Endometrial microvascular endothelial cells (primary cell): Measurements from ENCODE around the gene ZBTB39. TPM values are rescaled to one million over a fixed set of nuclear protein-coding genes. Genes with fewer than 3 reads are reported as not detected.
"Not testable (repeated sequence)": the region's sequence is repeated elsewhere in the genome, so short reads cannot be mapped to it uniquely, and the experiment has no call there.

Experiments
- in situ Hi-C: cut with HindIII; loops from 2 replicates; pipeline ENCODE4 v1.10.0; 2017; ENCODE audit warnings: low sequenced_read_pairs, low pct_unique_long_range_greater_than_20kb; ENCODE audit errors: inconsistent ontology term
- total RNA-seq: library from RNA; depleted of rRNA; stranded (reverse); fragments of >200 nt; gene quantifications from one replicate; pipeline ENCODE4 v1.2.3, GENCODE V29; 2015; ENCODE audit errors: inconsistent ontology term

Gene ZBTB39
- total RNA-seq, 1 donor from 2014 or later, result 3.1 TPM

GRCh38 chr12:57033431-57033830 lies 27.1 kb upstream of the ZBTB39 start:
- in situ Hi-C loops, result no loop called here

- in situ Hi-C loops, result no loop called here
Observed at GRCh38 chr12:57031789-57032188, 25.4 kb upstream of the ZBTB39 start.

DNA sequence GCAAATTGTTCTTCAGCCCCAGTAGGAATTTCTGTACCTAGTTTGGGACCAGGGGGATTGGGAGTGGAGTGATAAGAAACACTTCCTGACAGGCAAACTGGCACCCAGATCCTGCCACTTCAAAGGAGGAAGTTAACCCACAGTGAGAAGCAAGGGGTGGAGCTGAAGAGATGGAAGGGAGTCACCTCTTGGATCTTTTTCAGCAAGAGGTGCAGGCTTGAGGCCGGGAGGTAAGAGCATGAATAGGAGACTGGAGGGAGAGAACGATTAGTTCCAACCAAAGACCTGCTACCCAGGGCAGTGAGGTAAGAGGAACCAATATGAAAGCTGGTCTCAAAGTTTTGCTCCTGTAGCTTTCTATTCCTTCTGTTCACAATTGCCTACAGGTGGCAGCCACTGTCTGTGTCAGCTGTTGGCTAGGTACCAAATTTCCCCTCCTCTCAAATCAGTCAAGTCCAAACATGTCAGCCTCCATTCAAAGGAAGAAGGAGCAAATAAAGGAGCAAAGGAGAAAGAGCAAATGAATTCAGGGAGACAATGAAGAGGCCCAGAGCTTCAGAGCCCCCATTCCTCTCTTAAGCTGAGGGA lies 24.9 kb upstream of the ZBTB39 start:
- in situ Hi-C loops, result no loop called here

DNA sequence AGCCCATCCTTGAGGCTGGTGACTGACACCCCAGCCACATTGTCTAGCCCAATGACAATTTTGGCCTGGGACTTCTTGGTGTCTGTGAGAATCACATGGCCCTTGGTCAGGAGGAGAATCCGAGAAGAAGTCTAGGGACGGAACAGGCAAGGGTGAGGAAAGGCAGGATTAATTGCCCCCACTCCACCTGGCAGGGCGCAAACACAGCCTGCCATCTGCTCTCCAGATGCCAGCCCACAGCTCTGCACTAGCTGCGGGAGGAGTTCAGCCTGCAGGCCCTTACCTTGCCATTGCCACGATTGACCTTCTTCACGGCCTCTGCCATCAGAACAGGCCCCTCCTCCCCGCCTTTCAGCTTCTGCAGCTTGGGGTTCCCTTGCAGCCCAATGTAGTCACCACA lies 23.1 kb upstream of the ZBTB39 start:
- in situ Hi-C loops, result no loop called here

DNA sequence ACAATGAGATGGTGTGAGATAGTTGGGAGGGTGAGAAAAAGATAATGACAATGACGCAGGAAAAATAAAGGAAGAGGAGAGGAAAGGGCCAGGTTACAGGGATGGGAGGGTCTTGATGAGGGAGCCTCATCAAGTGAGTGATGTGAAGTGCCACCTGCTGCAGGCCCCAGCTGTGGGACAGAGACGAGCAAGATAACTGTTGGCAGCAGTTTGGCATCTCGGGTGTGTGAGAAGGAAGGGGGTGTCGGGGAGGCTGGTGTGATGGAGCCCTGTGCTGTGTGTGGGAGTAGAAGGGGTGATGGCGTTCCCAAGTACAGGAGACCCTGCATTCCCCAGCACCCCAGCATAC lies 21.4 kb upstream of the ZBTB39 start:
- in situ Hi-C loops, result no loop called here

DNA sequence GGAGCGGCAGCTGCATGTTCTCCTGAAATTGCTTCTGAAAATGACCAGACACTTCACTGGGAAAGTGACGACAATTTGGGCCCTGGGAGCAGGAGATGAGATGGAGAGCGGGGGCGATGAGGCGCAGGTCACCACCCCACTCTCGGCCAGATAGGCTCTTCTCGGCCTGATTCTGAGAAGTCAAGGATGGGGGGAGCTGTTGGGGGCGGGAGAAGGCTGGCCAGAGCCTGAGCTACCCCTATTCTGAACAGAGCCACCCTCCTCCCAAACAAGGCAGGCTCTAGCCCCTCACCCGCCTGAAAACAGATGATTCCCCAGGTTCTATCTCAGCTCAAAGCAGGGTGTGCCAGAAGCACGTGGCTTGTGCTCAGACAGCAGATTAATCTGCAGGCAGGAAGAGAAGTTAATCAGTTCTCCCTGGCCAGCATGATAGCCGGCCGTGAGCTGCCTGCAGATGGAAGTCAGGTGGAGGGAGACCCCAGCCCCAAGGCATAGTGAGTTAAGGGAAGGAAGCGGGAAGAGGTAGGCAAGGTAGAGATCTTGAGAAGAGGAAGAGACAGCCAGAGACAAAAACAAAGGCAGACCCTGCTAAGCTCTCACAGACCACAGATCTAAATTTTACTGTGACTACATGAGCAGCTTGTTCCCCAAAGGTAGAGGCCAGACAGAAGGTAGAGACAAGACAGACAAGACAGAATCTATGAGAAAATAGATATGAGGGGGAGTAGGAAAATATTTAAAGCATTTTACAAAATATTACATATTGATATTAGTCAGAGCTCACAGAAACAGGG lies 20.9 kb upstream of the ZBTB39 start:
- in situ Hi-C loops, result no loop called here

DNA sequence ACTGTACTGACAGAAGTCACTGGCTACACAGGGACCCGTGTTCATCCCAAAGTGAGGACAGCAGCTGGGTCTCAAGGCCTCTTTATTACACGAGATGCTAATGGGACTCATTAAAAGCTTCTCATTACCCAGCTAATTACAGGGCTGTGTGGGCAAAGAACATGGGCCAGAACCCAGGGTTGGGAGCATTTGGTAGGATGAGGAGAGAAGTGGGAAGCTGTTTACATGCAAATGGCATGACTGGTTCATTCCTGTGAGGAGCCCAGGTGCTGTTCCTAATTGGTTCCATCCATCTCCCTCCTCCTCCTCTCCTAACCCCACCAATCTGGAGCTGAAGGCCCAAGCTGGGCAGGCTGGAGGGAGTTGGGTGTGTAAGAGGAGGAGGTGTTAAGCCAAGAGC lies 18.9 kb upstream of the ZBTB39 start:
- in situ Hi-C loops, result no loop called here

GRCh38 chr12:57022324-57022723 lies 16.0 kb upstream of the ZBTB39 start:
- in situ Hi-C loops, result not testable (repeated sequence)

DNA sequence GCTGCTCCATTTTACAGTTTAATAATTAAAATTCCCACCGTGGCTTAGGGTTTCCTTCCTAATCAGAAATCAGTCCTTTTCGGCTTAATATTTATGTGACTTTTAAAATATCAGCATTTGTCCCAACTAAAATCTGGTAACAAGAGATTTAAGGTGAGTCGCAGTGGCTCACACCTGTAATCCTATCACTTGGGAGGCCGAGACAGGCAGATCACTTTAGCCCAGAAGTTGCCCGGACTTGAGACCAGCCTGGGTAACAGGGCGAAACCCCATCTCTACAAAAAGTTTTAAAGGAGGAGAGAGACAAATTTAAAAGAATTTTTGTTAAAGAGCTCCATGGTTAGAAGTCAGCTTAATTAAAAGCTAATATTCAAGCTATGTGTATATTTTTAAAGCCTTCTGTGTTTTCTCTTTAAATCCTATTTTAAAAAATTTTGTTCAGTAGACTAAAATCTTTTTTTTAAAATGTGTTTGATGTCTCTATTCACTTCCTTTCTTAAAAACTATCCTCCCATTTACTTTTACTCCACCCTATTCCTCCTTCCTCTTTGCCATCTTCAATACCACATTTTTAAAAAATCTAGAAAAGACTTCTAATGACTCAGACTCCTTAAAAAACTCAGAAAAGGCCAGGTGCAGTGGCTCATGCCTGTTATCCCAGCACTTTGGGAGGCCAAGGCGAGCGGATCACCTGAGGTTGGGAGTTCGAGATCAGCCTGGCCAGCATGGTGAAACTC lies 13.8 kb upstream of the ZBTB39 start:
- in situ Hi-C loops, result no loop called here

DNA sequence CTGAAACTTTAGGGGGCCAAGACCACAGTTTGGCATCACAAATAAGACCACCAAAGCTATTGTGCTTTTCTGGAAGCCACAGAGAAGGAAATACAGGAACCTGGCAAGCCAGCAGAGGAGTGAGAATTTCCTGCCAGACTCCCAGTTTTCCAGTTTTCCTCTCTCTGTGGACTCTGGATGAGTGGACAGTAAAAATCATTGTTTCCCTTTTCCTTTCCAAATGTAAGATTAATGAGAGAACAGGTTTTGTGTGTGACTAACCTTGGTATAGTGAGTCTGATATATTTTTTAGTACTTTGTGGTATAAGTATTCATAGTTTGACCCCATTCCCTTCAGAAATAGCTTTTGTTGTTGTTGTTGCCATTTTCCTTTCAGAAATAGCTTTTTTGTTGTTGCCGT lies 12.6 kb upstream of the ZBTB39 start:
- in situ Hi-C loops, result no loop called here

GRCh38 chr12:57018353-57018752 lies 12.0 kb upstream of the ZBTB39 start:
- in situ Hi-C loops, result not testable (repeated sequence)

GRCh38 chr12:57016348-57016747 lies 10.0 kb upstream of the ZBTB39 start, which contains the start of gene TAC3:
Gene TAC3 (minus strand): TSS chr12:57016529. CDS start chr12:57015797, 732 bp downstream.
- in situ Hi-C loops, result no loop called here

DNA sequence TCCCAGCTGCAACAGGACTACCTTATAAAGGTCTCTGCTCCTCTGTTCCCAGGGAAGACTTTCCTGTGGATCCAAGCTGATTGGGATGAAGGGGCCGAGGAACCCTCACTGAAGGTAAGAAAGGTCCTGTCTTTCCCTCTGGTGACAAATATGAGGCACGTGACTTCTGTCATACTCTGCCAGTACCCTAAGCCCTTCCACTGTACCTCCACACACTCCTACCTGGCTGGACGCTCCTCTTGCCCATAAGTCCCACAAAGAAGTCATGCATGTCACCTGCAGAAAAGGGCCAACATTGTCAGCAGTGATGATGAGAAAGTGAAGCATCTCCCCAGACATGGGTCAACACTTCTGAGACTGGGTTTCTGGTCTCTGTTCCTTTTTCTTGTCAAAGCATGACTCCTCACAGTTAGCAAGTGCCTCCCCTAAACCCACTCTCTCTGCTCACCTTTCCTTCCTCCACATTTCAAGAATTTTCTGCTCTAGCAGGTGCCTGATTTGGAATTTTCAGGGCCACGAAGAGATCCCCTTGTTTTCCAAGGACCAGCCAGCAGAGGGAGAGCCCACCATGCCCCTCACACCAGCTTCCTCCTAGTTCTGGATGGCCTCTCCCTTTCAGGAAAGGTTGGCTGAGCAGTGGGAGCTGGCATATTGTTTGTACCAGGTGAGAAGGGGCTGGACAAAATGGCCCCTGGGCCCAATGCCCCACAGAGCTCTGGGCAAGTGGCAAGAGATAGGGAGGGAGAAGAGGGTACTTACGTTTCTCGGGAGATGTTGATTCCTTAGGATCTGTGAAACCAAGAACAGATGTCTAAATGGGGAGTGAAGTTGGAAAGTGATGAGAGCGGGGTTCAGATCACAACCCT lies 6.5 kb upstream of the ZBTB39 start:
- in situ Hi-C loops, result no loop called here

DNA sequence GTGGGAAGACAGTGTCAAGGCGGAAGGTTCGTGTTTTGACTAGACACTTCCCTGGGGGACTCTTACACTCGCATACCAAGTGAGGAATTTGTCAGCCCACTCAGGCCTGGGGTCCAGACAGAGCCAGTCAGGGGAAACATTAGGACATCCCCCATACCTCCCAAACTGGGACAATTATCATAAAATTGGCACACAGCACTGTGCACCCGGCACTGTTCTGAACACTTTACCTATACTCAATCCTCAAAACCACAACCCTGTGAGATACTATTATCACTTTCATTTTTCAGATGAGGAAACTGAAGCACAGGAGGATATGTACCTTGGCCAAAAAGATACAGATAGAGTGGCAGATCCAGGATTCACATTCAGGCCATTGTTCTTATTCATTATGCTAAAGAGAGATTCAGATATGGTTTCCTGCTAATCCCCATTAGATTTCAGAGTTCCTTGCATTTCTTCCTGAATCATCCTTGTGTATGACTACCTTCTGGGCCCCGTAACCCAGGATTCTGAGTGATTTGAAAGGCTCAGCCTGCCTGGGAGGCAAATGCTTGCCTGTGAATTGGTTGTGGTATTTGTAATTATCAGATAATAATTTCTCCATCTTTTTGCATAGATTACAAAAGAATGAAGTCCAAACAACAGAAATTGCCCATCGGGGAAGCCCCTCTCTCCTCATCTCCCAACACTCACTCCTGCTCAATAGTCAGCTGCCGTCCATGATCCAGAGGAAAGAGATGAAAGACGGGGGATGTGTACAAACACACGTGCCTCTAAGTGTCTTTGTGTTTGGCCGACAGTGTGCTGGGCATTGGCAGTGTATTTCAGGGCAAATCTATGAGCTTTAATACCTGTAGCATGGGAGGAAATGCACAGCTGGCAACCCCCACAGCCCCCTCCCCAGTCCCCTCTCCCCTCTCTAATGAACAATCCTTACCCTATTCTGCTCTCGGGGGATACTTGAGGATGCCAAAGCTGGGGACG lies 5.4 kb upstream of the ZBTB39 start:
- in situ Hi-C loops, result no loop called here

DNA sequence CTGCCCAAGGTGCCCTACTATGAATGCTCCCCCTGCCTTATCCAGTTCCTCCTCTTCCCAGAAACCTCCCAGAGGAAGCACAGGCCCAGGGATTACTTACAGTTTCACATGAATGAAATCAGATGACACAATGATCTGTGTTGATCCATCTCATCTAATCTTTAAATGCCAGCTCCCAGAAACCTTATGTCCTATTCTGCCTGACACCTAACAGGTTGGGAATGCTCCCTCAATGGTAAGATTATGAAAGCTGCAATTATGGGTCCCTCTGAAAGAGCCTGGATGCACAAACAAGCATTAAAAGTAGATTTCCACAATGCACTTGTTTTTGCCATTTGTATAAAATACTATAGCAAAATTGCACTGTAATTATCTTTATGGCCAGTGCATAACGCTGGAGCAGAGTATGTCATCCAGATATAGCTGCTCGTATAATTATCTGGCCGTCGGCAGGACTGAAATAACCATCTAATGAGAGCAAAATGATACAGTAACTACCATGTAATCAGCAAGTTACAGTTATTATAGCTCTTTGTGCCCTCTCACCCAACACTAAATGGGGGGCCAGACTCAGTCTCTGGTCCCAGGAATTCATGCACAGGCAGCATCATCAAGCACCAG lies 4.4 kb upstream of the ZBTB39 start:
- in situ Hi-C loops, result no loop called here

DNA sequence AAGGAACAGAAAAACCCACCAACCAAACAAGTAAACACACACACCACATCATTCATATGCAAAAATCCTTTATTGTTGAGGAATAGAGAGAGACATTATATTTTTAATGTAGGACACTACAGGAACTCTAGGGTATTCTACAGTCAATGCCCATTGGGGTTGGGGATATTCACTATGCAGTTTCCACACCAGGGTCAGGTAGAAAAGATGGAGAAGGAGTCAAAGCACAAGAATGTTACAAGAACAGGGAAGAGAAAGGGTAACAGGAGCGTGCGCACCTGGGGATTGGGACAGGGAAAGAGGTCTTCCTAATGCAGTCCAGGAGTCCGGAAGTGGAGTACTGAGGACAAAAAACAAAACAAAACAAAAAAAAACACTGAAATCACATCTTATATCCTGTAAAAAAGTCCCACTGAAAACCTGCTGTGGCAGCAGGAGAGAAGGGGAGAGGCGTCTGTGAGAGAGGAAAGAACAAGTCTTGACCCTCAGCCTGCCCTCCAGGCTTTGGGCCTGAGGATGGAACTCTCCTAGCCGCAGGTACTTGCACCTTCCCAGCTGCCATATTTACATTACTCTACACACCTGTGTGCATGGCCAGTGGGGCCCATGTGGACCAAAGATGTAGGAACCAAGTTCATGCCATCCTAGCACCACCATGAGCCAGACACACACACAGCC lies 3.7 kb upstream of the ZBTB39 start:
- in situ Hi-C loops, result no loop called here

- in situ Hi-C loops, result no loop called here
Observed at GRCh38 chr12:57008178-57008577, 1.8 kb upstream of the ZBTB39 start.
